ENCODE data around the gene CDH23.

- no peak for TF ChIP-seq CTCF (IDR thresholded peaks at IDR 0.05)
- no peak for TF ChIP-seq POLR2A (IDR thresholded peaks at IDR 0.05)
Observed at GRCh38 chr10:71659737-71660136, 263.0 kb downstream of the CDH23 start.
